H9 (cell line): ENCODE data around the gene NCOR1. TPM values are rescaled to one million over a fixed set of nuclear protein-coding genes. Genes with fewer than 3 reads are reported as not detected.

ENCODE experiments used
- DNase-seq: peaks from one replicate; pipeline ENCODE4 v3.0.0-alpha.2; 2017
- H2AFZ ChIP-seq: one replicate; pipeline ENCODE4 v1.6.1; 2013; ENCODE audit warnings: mild to moderate bottlenecking, low read length, control low read depth, moderate library complexity
- H2AK5ac ChIP-seq: 2 replicates; pipeline ENCODE4 v1.6.1; 2013; ENCODE audit warnings: low read length, control low read depth, mixed read lengths; ENCODE audit not compliant: insufficient read length
- H2BK120ac ChIP-seq: one replicate; pipeline ENCODE4 v1.6.1; 2013; ENCODE audit warnings: low read depth, mild to moderate bottlenecking, low read length, control low read depth, inconsistent platforms; ENCODE audit not compliant: poor library complexity, severe bottlenecking
- H2BK12ac ChIP-seq: 2 replicates; pipeline ENCODE4 v1.6.1; 2013; ENCODE audit warnings: low read length, control low read depth, mixed read lengths, low read depth; ENCODE audit not compliant: insufficient read length
- H2BK15ac ChIP-seq: 2 replicates; pipeline ENCODE4 v1.6.1; 2013; ENCODE audit warnings: low read depth, low read length, control low read depth
- H2BK20ac ChIP-seq: one replicate; pipeline ENCODE4 v1.6.1; 2013; ENCODE audit warnings: low read depth, mild to moderate bottlenecking, low read length, control low read depth, inconsistent platforms; ENCODE audit not compliant: poor library complexity, severe bottlenecking
- H2BK5ac ChIP-seq: 2 replicates; pipeline ENCODE4 v1.6.1; 2013; ENCODE audit warnings: low read length, control low read depth, mixed read lengths; ENCODE audit not compliant: insufficient read length
- H3K14ac ChIP-seq: 2 replicates; pipeline ENCODE4 v1.6.1; 2013; ENCODE audit warnings: low read length, control low read depth; ENCODE audit not compliant: insufficient read depth
- H3K18ac ChIP-seq: 2 replicates; pipeline ENCODE4 v1.6.1; 2013; ENCODE audit warnings: low read depth, mild to moderate bottlenecking, mixed read lengths, low read length, control low read depth; ENCODE audit not compliant: insufficient read length
- H3K23ac ChIP-seq: 2 replicates; pipeline ENCODE4 v1.6.1; 2013; ENCODE audit warnings: low read length, control low read depth, mixed read lengths, low read depth; ENCODE audit not compliant: insufficient read length
- H3K23me2 ChIP-seq: 2 replicates; pipeline ENCODE4 v1.6.1; 2013; ENCODE audit warnings: low read depth, mild to moderate bottlenecking, mixed read lengths, low read length, control low read depth; ENCODE audit not compliant: insufficient read length, poor library complexity, severe bottlenecking
- H3K27ac ChIP-seq: 2 replicates; pipeline ENCODE4 v1.5.1; 2013; ENCODE audit warnings: low read length, control low read depth, mixed read lengths, low read depth; ENCODE audit not compliant: insufficient read length
- H3K27me3 ChIP-seq: 2 replicates; pipeline ENCODE4 v1.6.1; 2013; ENCODE audit warnings: low read length, control low read depth, inconsistent platforms; ENCODE audit not compliant: insufficient read depth
- H3K4ac ChIP-seq: 2 replicates; pipeline ENCODE4 v1.6.1; 2013; ENCODE audit warnings: low read depth, mild to moderate bottlenecking, control low read depth, inconsistent platforms, low read length, moderate library complexity
- H3K4me1 ChIP-seq: 2 replicates; pipeline ENCODE4 v1.6.1; 2013; ENCODE audit warnings: low read length, control low read depth, inconsistent platforms; ENCODE audit not compliant: insufficient read depth
- H3K4me2 ChIP-seq: 2 replicates; pipeline ENCODE4 v1.6.1; 2013; ENCODE audit warnings: low read length, control low read depth, mixed read lengths; ENCODE audit not compliant: insufficient read length, insufficient read depth
- H3K56ac ChIP-seq: 2 replicates; pipeline ENCODE4 v1.6.1; 2013; ENCODE audit warnings: low read depth, mild to moderate bottlenecking, mixed read lengths, low read length, control low read depth; ENCODE audit not compliant: insufficient read length
- H3K79me1 ChIP-seq: 2 replicates; pipeline ENCODE4 v1.6.1; 2013; ENCODE audit warnings: low read depth, mild to moderate bottlenecking, moderate library complexity, low read length, control low read depth, inconsistent platforms; ENCODE audit not compliant: insufficient read depth, poor library complexity, severe bottlenecking
- H3K79me2 ChIP-seq: 2 replicates; pipeline ENCODE4 v1.6.1; 2013; ENCODE audit warnings: low read length, control low read depth, inconsistent platforms; ENCODE audit not compliant: insufficient read depth
- H3K9ac ChIP-seq: 2 replicates; pipeline ENCODE4 v1.6.1; 2013; ENCODE audit warnings: low read length, control low read depth, mixed read lengths; ENCODE audit not compliant: insufficient read length; ENCODE audit errors: extremely low read depth
- H3K9me3 ChIP-seq: one replicate; pipeline ENCODE4 v1.6.1; 2013; ENCODE audit warnings: low read depth, low read length, inconsistent platforms; ENCODE audit not compliant: control insufficient read depth
- H3T11ph ChIP-seq: one replicate; pipeline ENCODE4 v1.6.1; 2013; ENCODE audit warnings: mild to moderate bottlenecking, low read length, control low read depth, inconsistent platforms
- H4K20me1 ChIP-seq: one replicate; pipeline ENCODE4 v1.6.1; 2013; ENCODE audit not compliant: control insufficient read depth, insufficient read length, insufficient read depth
- H4K5ac ChIP-seq: 2 replicates; pipeline ENCODE4 v1.6.1; 2013; ENCODE audit warnings: low read depth, mild to moderate bottlenecking, mixed read lengths, low read length, control low read depth; ENCODE audit not compliant: insufficient read length
- H4K8ac ChIP-seq: replicated peaks from 2 replicates; pipeline ENCODE4 v1.6.1; 2013; ENCODE audit warnings: low read length, control low read depth, mixed read lengths, low read depth; ENCODE audit not compliant: insufficient read length
- H4K91ac ChIP-seq: 2 replicates; pipeline ENCODE4 v1.6.1; 2013; ENCODE audit warnings: low read depth, mild to moderate bottlenecking, moderate library complexity, mixed read lengths, low read length, control low read depth; ENCODE audit not compliant: insufficient read length
- H3K27ac Mint-ChIP-seq, 3 experiments: 2 replicates in 2 of 3; 3 replicates in 1 of 3; pipeline ENCODE4 v1.8.0; 2020 to 2021; ENCODE audit warnings: mixed read lengths in 3 of 3, mild to moderate bottlenecking in 1 of 3, moderate library complexity in 1 of 3
- H3K27me3 Mint-ChIP-seq: 2 replicates; pipeline ENCODE4 v1.8.0; 2021; ENCODE audit warnings: low read depth, mild to moderate bottlenecking, moderate library complexity, mixed read lengths
- H3K36me3 Mint-ChIP-seq, 3 experiments: 2 replicates in 2 of 3; 3 replicates in 1 of 3; pipeline ENCODE4 v1.8.0; 2020 to 2021; ENCODE audit warnings: low read depth in 3 of 3, mixed read lengths in 3 of 3; ENCODE audit not compliant: insufficient read depth in 1 of 3
- H3K4me1 Mint-ChIP-seq, 2 experiments: 2 replicates each; pipeline ENCODE4 v1.8.0; 2020; ENCODE audit warnings: mixed read lengths in 2 of 2
- H3K4me3 Mint-ChIP-seq, 2 experiments: 2 replicates in 1 of 2; 3 replicates in 1 of 2; pipeline ENCODE4 v1.8.0; 2020 to 2021; ENCODE audit warnings: mild to moderate bottlenecking in 2 of 2, mixed read lengths in 2 of 2, moderate library complexity in 1 of 2
- H3K9me3 Mint-ChIP-seq, 2 experiments: 2 replicates in 1 of 2; 3 replicates in 1 of 2; pipeline ENCODE4 v1.8.0; 2020; ENCODE audit warnings: mild to moderate bottlenecking in 2 of 2, mixed read lengths in 2 of 2, moderate library complexity in 1 of 2
- WGBS: extraction: QIAGEN DNeasy Blood & Tissue Kit; methylation state at CpG from one replicate; pipeline ENCODE4 v1.1.7; 2013; ENCODE audit warnings: missing lambda C conversion rate, low lambda C conversion rate, mixed read lengths; ENCODE audit not compliant: insufficient read length; ENCODE audit errors: extremely low coverage; 5-methylcytosine and 5-hydroxymethylcytosine counted together
- total RNA-seq: library from RNA; stranded (reverse); gene quantifications from 2 replicates; pipeline ENCODE4 v1.2.1, GENCODE V29; 2021
- TF ChIP-seq, protein P1 (sequence below): fragments of 200-600 bp; sonication (generic); conservative IDR thresholded peaks from 3 replicates; pipeline ENCODE4 v1.8.0; 2021; ENCODE audit warnings: antibody characterized with exemption, mild to moderate bottlenecking

Gene NCOR1
- total RNA-seq, 1 experiment from 2014 or later, result 119 TPM

- H4K5ac ChIP-seq, result no peak overlapping the region
- no peak overlapping the region for H3K4me2 ChIP-seq
- H3K79me2 ChIP-seq, result no peaks in the 10 kb centered on the region; the same call in 1 of the 2 replicates
- no peaks in the 10 kb centered on the region for H4K20me1 ChIP-seq
- H3K56ac ChIP-seq, result no peak overlapping the region
- no peak overlapping the region for H3K27ac ChIP-seq
- H3K27me3 Mint-ChIP-seq, result no peaks in the 10 kb centered on the region
- DNase-seq, result no peak
- no peak overlapping the region for H2BK12ac ChIP-seq
- no peaks in the 10 kb centered on the region for H3K4me1 ChIP-seq
- H3T11ph ChIP-seq, result no peak overlapping the region
- no peaks in the 10 kb centered on the region for H3K23me2 ChIP-seq
- no peaks in the 10 kb centered on the region for H3K27me3 ChIP-seq
- H4K91ac ChIP-seq, result no peak overlapping the region
- peaks cover 6% of the 10 kb centered on the region for H3K79me1 ChIP-seq
- TF ChIP-seq, protein P1, sequence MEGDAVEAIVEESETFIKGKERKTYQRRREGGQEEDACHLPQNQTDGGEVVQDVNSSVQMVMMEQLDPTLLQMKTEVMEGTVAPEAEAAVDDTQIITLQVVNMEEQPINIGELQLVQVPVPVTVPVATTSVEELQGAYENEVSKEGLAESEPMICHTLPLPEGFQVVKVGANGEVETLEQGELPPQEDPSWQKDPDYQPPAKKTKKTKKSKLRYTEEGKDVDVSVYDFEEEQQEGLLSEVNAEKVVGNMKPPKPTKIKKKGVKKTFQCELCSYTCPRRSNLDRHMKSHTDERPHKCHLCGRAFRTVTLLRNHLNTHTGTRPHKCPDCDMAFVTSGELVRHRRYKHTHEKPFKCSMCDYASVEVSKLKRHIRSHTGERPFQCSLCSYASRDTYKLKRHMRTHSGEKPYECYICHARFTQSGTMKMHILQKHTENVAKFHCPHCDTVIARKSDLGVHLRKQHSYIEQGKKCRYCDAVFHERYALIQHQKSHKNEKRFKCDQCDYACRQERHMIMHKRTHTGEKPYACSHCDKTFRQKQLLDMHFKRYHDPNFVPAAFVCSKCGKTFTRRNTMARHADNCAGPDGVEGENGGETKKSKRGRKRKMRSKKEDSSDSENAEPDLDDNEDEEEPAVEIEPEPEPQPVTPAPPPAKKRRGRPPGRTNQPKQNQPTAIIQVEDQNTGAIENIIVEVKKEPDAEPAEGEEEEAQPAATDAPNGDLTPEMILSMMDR, result no peak
- no peak overlapping the region for H2BK20ac ChIP-seq
- no peak overlapping the region for H4K8ac ChIP-seq
- no peak overlapping the region for H2AK5ac ChIP-seq
- peaks cover 1 to 4% (median 4%) of the 10 kb centered on the region in 3 experiments; a peak in 4 of 7 replicates for H3K36me3 Mint-ChIP-seq
- H3K4ac ChIP-seq, result no peak overlapping the region
- no CpG with 5 or more reads among the region's 3 CpGs for WGBS
- H2BK5ac ChIP-seq, result no peak overlapping the region
- H3K14ac ChIP-seq, result no peak overlapping the region
- H3K23ac ChIP-seq, result no peak overlapping the region
- H3K9me3 Mint-ChIP-seq, result no peaks in the 10 kb centered on the region
- H3K9ac ChIP-seq, result no peak overlapping the region
- H2AFZ ChIP-seq, result no peak overlapping the region
- H2BK120ac ChIP-seq, result no peak overlapping the region
- H3K4me1 Mint-ChIP-seq, result peaks cover 2 to 4% of the 10 kb centered on the region in 2 experiments; a peak in 1 of 4 replicates
- no peak overlapping the region for H3K27ac Mint-ChIP-seq
- H3K9me3 ChIP-seq, result no peaks in the 10 kb centered on the region
- H3K4me3 Mint-ChIP-seq, result no peak overlapping the region
- no peak overlapping the region for H2BK15ac ChIP-seq
- no peak overlapping the region for H3K18ac ChIP-seq
These were observed 7.1 kb upstream of the NCOR1 start for GRCh38 chr17:16222406-16222805.
